GM12878 (cell line): ENCODE data around the gene NR3C1. TPM values are rescaled to one million over a fixed set of nuclear protein-coding genes. Genes with fewer than 3 reads are reported as not detected.

ENCODE experiments used
- ELK1 ChIP-seq: IDR thresholded peaks from 2 replicates; pipeline ENCODE4 v1.6.1; 2012; ENCODE audit warnings: low read depth, low read length, improper control_type of control experiment
- ESRRA ChIP-seq: IDR thresholded peaks from 2 replicates; pipeline ENCODE4 v1.6.1; 2012; ENCODE audit warnings: mild to moderate bottlenecking, low read length, improper control_type of control experiment
- MAX ChIP-seq: IDR thresholded peaks from 2 replicates; pipeline ENCODE4 v1.6.1; 2012; ENCODE audit warnings: low read depth, low read length, improper control_type of control experiment
- MTA2 ChIP-seq: fragments of 450-650 bp; IDR thresholded peaks from 2 replicates; pipeline ENCODE4 v1.6.1; 2016; ENCODE audit warnings: low read depth, mild to moderate bottlenecking, moderate library complexity
- NFIC ChIP-seq: IDR thresholded peaks from 2 replicates; pipeline ENCODE4 v1.6.1; 2012; ENCODE audit warnings: low read depth, mild to moderate bottlenecking, inconsistent platforms, low read length, moderate library complexity
- PML ChIP-seq: IDR thresholded peaks from 2 replicates; pipeline ENCODE4 v1.6.1; 2012; ENCODE audit warnings: low read length, inconsistent platforms
- RELB ChIP-seq: fragments of 450-650 bp; IDR thresholded peaks from 2 replicates; pipeline ENCODE4 v1.6.1; 2017; ENCODE audit warnings: low read depth, mild to moderate bottlenecking, moderate library complexity
- ZNF24 ChIP-seq: fragments of 450-650 bp; IDR thresholded peaks from 2 replicates; pipeline ENCODE4 v1.6.1; 2017; ENCODE audit warnings: antibody characterized with exemption, mild to moderate bottlenecking
- polyA plus RNA-seq, 11 experiments: library from polyadenylated mRNA; depleted of rRNA in 4 of 11; unstranded in 6 of 11; stranded (reverse) in 5 of 11; fragments of >200 nt; fragmentation: Nextera tagmentation in 4 of 11; fragmentation: Illumina TruSeq in 1 of 11; extraction: Ambion mirVana in 4 of 11; extraction: Trizol in 1 of 11; gene quantifications; 1 replicate in 1 of 11; 2 replicates in 10 of 11; pipeline versions ENCODE4 v1.2.1 to v1.2.3, GENCODE V29; 2011 to 2016; ENCODE audit warnings: inconsistent platforms in 2 of 11, missing spikeins in 2 of 11, low read depth in 1 of 11
- total RNA-seq, 4 experiments: library from RNA; depleted of rRNA in 3 of 4; stranded (reverse); fragments of >200 nt in 3 of 4; fragmentation: Illumina TruSeq in 1 of 4; extraction: Trizol in 1 of 4; gene quantifications; 2 replicates each; pipeline versions ENCODE4 v1.2.1 to v1.2.3, GENCODE V29; 2013 to 2021
- TF ChIP-seq, protein P1 (sequence below): fragments of 450-650 bp; IDR thresholded peaks from 2 replicates; pipeline ENCODE4 v1.6.1; 2017; ENCODE audit warnings: mild to moderate bottlenecking
- TF ChIP-seq, protein P2 (sequence below): fragments of 450-650 bp; IDR thresholded peaks from 2 replicates; pipeline ENCODE4 v1.6.1; 2017; ENCODE audit warnings: mild to moderate bottlenecking, low read depth, inconsistent platforms; ENCODE audit not compliant: poor library complexity, severe bottlenecking
- TF ChIP-seq, protein P3 (sequence below): fragments of 450-650 bp; IDR thresholded peaks from 2 replicates; pipeline ENCODE4 v1.6.1; 2017; ENCODE audit warnings: mild to moderate bottlenecking, moderate library complexity
- TF ChIP-seq, protein P4 (sequence below): IDR thresholded peaks from 2 replicates; pipeline ENCODE4 v1.6.1; 2012; ENCODE audit warnings: mild to moderate bottlenecking, low read depth, low read length

NR3C1 gene
- total and polyA plus RNA-seq, 10 of the 15 experiments (the other 5 are each of a cell fraction or from before 2014, with no cell fraction given), result 49.7 to 141 (median 109) TPM

DNA sequence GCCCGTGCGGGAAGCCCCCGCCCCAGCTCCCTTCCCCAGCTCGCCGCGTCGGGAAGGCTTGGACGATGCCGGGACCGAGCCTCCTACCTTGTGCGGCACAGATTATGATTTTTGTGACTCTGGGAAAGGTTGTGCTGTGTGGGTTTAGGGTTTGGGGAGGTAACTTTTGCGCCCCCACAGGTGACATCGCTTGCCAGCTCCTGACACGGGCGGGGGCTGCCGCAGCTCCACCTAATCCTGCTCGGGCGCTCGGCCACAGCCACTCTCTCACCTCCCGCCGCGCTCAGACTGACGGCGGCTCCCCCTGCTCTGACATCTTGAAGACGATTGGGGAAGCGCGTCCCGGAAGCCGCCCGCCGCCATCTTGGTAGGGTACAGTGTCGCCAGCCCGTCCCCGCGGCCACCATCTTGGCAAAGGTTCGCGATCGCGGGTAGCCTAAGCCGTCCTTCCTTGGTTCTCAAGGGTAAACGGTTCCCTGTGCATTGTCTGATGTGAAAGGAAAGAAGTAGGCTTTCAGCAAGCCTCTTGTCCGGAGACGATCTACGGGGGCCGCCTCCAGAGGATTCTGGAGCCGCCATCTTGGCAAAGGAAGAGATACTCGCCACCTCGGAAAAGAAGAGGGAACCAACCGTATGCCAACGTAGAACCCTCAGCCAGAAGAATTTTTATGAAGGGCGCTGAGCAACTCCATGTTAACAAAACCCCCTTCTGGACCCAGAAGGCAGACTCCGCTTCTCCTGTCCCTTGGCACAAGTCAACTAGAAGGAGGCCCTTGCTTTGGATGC lies 1.8 kb upstream of the NR3C1 start (continued):
- TF ChIP-seq, protein P1, sequence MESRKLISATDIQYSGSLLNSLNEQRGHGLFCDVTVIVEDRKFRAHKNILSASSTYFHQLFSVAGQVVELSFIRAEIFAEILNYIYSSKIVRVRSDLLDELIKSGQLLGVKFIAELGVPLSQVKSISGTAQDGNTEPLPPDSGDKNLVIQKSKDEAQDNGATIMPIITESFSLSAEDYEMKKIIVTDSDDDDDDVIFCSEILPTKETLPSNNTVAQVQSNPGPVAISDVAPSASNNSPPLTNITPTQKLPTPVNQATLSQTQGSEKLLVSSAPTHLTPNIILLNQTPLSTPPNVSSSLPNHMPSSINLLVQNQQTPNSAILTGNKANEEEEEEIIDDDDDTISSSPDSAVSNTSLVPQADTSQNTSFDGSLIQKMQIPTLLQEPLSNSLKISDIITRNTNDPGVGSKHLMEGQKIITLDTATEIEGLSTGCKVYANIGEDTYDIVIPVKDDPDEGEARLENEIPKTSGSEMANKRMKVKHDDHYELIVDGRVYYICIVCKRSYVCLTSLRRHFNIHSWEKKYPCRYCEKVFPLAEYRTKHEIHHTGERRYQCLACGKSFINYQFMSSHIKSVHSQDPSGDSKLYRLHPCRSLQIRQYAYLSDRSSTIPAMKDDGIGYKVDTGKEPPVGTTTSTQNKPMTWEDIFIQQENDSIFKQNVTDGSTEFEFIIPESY, result no peak
- TF ChIP-seq, protein P2, sequence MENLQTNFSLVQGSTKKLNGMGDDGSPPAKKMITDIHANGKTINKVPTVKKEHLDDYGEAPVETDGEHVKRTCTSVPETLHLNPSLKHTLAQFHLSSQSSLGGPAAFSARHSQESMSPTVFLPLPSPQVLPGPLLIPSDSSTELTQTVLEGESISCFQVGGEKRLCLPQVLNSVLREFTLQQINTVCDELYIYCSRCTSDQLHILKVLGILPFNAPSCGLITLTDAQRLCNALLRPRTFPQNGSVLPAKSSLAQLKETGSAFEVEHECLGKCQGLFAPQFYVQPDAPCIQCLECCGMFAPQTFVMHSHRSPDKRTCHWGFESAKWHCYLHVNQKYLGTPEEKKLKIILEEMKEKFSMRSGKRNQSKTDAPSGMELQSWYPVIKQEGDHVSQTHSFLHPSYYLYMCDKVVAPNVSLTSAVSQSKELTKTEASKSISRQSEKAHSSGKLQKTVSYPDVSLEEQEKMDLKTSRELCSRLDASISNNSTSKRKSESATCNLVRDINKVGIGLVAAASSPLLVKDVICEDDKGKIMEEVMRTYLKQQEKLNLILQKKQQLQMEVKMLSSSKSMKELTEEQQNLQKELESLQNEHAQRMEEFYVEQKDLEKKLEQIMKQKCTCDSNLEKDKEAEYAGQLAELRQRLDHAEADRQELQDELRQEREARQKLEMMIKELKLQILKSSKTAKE, result no peak
- no peak for TF ChIP-seq MTA2
- TF ChIP-seq PML, result peak; percentile 69; the same call in 1 of the 2 replicates
- peak; percentile 55 for TF ChIP-seq RELB
- TF ChIP-seq ELK1, result peak; percentile 78; the same call in 1 of the 2 replicates
- TF ChIP-seq, protein P3, sequence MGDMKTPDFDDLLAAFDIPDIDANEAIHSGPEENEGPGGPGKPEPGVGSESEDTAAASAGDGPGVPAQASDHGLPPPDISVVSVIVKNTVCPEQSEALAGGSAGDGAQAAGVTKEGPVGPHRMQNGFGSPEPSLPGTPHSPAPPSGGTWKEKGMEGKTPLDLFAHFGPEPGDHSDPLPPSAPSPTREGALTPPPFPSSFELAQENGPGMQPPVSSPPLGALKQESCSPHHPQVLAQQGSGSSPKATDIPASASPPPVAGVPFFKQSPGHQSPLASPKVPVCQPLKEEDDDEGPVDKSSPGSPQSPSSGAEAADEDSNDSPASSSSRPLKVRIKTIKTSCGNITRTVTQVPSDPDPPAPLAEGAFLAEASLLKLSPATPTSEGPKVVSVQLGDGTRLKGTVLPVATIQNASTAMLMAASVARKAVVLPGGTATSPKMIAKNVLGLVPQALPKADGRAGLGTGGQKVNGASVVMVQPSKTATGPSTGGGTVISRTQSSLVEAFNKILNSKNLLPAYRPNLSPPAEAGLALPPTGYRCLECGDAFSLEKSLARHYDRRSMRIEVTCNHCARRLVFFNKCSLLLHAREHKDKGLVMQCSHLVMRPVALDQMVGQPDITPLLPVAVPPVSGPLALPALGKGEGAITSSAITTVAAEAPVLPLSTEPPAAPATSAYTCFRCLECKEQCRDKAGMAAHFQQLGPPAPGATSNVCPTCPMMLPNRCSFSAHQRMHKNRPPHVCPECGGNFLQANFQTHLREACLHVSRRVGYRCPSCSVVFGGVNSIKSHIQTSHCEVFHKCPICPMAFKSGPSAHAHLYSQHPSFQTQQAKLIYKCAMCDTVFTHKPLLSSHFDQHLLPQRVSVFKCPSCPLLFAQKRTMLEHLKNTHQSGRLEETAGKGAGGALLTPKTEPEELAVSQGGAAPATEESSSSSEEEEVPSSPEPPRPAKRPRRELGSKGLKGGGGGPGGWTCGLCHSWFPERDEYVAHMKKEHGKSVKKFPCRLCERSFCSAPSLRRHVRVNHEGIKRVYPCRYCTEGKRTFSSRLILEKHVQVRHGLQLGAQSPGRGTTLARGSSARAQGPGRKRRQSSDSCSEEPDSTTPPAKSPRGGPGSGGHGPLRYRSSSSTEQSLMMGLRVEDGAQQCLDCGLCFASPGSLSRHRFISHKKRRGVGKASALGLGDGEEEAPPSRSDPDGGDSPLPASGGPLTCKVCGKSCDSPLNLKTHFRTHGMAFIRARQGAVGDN, result peak; percentile 76
- TF ChIP-seq MAX, result 0 out of 2 replicates have a peak, but pooled peaks have one; percentile 58
- 0 out of 2 replicates have a peak, but pooled peaks have one; percentile 55 for TF ChIP-seq ESRRA
- TF ChIP-seq, protein P4, sequence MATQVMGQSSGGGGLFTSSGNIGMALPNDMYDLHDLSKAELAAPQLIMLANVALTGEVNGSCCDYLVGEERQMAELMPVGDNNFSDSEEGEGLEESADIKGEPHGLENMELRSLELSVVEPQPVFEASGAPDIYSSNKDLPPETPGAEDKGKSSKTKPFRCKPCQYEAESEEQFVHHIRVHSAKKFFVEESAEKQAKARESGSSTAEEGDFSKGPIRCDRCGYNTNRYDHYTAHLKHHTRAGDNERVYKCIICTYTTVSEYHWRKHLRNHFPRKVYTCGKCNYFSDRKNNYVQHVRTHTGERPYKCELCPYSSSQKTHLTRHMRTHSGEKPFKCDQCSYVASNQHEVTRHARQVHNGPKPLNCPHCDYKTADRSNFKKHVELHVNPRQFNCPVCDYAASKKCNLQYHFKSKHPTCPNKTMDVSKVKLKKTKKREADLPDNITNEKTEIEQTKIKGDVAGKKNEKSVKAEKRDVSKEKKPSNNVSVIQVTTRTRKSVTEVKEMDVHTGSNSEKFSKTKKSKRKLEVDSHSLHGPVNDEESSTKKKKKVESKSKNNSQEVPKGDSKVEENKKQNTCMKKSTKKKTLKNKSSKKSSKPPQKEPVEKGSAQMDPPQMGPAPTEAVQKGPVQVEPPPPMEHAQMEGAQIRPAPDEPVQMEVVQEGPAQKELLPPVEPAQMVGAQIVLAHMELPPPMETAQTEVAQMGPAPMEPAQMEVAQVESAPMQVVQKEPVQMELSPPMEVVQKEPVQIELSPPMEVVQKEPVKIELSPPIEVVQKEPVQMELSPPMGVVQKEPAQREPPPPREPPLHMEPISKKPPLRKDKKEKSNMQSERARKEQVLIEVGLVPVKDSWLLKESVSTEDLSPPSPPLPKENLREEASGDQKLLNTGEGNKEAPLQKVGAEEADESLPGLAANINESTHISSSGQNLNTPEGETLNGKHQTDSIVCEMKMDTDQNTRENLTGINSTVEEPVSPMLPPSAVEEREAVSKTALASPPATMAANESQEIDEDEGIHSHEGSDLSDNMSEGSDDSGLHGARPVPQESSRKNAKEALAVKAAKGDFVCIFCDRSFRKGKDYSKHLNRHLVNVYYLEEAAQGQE, result peak; percentile 43; the same call in 1 of the 2 replicates
- TF ChIP-seq ZNF24, result 0 out of 2 replicates have a peak, but pooled peaks have one; percentile 26
- TF ChIP-seq NFIC, result peak; percentile 26; the same call in 1 of the 2 replicates
